Renal pelvis (tissue), 4 donors: Measurements from ENCODE around the gene RNF145. TPM values are rescaled to one million over a fixed set of nuclear protein-coding genes. Genes with fewer than 3 reads are reported as not detected.
"Not testable (repeated sequence)": the region's sequence is repeated elsewhere in the genome, so short reads cannot be mapped to it uniquely, and the experiment has no call there.

Experiments used
- DNase-seq: peaks from one replicate; pipeline ENCODE4 v3.0.0-alpha.2; 2013
- polyA plus RNA-seq, 3 donors: library from polyadenylated mRNA; unstranded; fragments of 120-200 nt; gene quantifications; one replicate each; pipeline ENCODE4 v1.2.1, GENCODE V29; 2013; ENCODE audit not compliant: insufficient read length in 3 of 3

Gene RNF145
- polyA plus RNA-seq, 3 donors: 82.0 to 98.8 (median 96.4) TPM

DNA sequence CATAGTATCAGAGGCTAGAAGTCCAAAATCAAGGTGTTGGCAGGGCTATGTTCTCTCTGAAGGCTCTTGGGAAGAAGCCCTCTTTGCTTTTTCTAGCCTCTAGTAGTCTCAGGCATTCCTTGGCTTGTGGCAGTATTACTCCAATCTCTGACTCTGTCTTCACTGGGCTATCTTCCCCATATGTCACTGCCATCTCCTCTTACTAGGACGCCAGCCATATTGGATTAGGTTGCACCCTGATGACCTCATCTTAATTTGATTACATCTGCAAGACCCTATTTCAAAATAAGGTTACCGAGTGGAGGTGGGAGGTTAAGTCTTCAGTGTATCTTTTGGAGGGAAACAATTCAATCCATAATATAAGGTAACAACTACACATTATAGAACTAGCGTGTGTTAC is 88.3 kb downstream of the RNF145 start:
- DNase-seq: no peak

DNA sequence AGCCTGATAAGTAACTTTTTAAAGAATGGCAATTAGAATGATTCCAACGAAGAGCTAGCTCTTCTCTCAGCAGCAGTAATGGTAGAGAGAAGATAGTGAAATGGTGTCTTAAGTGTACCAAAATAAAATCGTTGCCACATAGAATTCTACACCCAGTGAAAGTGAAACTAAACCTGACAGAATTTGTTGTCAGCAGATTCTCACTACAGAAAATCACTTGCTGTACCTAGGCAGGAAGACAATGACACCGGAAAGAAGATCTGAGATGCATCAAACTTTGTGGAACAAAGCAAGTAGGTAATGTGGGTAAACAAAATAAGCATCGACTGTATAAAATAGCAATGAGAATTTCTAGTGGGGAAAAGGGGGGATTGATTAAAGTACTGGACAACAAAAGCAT is 88.9 kb downstream of the RNF145 start:
- no peak for DNase-seq

DNA sequence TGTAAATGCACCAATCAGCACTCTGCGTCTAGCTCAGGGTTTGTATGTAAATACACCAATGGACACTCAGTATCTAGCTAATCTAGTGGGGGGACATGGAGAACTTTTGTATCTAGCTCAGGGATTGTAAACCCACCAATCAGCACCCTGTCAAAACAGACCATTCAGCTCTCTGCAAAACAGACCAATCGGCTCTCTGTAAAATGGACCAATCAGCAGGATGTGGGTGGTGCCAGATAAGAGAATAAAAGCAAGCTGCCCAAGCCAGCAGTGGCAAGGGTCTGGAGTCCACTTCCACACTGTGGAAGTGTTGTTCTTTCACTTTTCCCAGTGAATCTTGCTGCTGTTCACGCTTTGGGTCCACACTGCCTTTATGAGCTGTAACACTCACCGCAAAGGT is 89.5 kb downstream of the RNF145 start:
- DNase-seq: not testable (repeated sequence)

DNA sequence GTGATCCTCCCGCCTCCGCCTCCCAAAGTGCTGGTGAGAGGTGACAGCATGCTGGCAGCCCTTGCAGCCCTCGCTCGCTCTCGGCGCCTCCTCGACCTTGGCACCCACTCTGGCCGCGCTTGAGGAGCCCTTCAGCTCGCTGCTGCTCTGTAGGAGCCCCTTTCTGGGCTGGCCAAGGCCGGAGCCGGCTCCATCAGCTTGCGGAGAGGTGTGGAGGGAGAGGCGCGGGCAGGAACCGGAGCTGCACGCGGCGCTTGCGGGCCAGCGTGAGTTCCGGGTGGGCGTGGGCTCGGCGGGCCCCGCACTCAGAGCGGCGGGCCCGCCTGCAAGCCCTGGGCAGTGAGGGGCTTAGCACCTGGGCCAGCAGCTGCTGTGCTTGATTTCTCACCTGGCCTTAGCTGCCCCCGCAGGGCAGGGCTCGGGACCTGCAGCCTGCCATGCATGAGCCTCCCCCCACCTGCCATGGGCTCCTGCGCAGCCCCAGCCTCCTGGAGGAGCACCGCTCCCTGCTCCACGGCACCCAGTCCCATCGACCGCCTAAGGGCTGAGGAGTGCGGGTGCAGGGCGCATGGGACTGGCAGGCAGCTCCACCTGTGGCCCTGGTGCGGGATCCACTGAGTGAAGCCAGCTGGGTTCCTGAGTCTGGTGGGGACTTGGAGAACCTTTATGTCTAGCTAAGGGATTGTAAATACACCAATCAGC is 90.2 kb downstream of the RNF145 start:
- DNase-seq: not testable (repeated sequence)

DNA sequence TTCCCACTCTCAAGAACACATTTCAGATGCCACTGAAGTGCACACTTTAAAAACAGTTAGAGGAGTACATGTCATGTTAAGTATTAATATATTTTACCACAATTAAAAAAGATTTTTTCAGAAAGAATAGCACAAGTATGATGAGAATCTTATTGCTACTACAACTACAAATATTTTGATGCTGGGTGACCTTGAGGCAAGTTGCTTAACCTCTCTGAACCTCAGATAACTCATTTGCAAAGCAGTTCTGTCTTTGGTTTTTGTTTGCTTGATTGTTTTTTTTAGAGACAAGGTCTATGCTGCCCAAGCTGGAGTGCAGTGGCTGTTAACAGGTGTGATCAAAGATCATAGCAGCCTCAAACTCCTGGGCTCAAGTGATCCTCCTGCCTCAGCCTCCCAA is 95.9 kb downstream of the RNF145 start:
- DNase-seq: no peak

DNA sequence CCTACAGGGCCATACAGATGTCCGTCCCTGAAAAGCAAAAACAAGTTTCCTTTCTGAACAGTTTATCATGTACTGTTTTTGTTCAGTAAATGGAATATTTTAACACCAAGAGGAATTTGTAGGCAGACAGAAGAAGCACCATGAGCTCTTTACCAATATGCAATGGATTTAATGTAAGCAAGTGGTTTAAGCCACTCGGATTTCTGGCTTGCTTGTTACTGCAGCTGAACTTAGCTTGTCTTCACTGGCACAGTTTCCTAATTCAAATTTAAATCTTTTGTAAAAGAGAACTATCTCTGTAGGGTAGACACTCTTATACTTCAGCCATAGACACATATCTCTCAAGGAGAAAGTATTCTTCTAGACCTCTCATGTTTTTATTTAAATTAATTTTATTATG is 96.9 kb downstream of the RNF145 start:
- no peak for DNase-seq

Other genes with a start within 250 kb of the RNF145 start
- gene EBF1, start 109.6 kb downstream of the RNF145 start, polyA plus RNA-seq: 10 to 100 TPM; 15.7 to 21.2 (median 19.6) TPM
- 10 to 100 TPM; 34.6 to 40.5 (median 39.9) TPM for gene UBLCP1, start 53.7 kb upstream of the RNF145 start, polyA plus RNA-seq
- gene IL12B, start 120.9 kb upstream of the RNF145 start, polyA plus RNA-seq: under 1 TPM in 2 of 3 donors, not detected in 1; 0.06 to 0.13 TPM